ENCODE data around the gene PSMG4. TPM values are rescaled to one million over a fixed set of nuclear protein-coding genes. Genes with fewer than 3 reads are reported as not detected.
A peak's percentile ranks its signal among the peaks of the same experiment; 100 is the strongest.

PSMG4 gene
- total RNA-seq, 2 experiments from 2014 or later: 12.3 to 12.8 TPM

GRCh38 chr6:3253597-3253961 lies 5.2 kb upstream of the PSMG4 start:
- POLR2A ChIA-PET: no interaction called here
- H3K36me3 Mint-ChIP-seq (ENCODE audit: low read depth): no peaks in the 10 kb centered on the region

GRCh38 chr6:3258201-3258600 lies 546 bp upstream of the PSMG4 start:
- Mint-ChIP-seq H3K27me3 (no peaks in the 10 kb centered on the region), H3K9me3 (no peaks in the 10 kb centered on the region), H3K4me1 (ENCODE audit: low read depth) (peaks cover 37% of the 10 kb centered on the region), H3K36me3 (ENCODE audit: low read depth) (peaks cover 16% of the 10 kb centered on the region), H3K27ac (peak overlapping the region; percentile 92), H3K4me3 (peak overlapping the region; percentile 83)
- H3K4me3 ChIP-seq (ENCODE audit: low read length): peak overlapping the region; percentile 80
- H3K27ac ChIP-seq (ENCODE audit: low read depth in 1 of 2, low read length in 2 of 2): no peak overlapping the region
- POLR2A ChIA-PET: interaction anchor here (1.0 to 1.9 kb wide), 4 partner anchors 9 to 877 kb away, joined by 3 to 9 read pairs (median 6); partner anchors contain the start of genes ECI2 and RIPK1
- TF ChIP-seq CTCF (IDR thresholded peaks at IDR 0.05): no peak
- peaks cover 0 to 5% of the 10 kb centered on the region in 2 experiments for H3K9me3 ChIP-seq (ENCODE audit: control insufficient read depth in 1 of 2, insufficient read depth in 1 of 2, low read length in 2 of 2)
- no peak for ATAC-seq (ENCODE audit: poor library complexity)
- H3K4me1 ChIP-seq (ENCODE audit: insufficient read depth, low read length): peaks cover 42% of the 10 kb centered on the region
- intact Hi-C loops (cut with DNase I, micrococcal nuclease): loop anchor here (2.0 to 5.0 kb wide), 9 partner anchors 96 to 879 kb away; partner anchors contain the start of genes BPHL (in 1 of the 2), RIPK1 (in 1 of the 2) and TUBB2A (in 1 of the 2)
- peaks cover 5% of the 10 kb centered on the region for H3K36me3 ChIP-seq (ENCODE audit: insufficient read depth, low read length)
- peak in 1 of 14 experiments; percentile 11 for DNase-seq
- CTCF ChIA-PET: no interaction called here
- no peaks in the 10 kb centered on the region for H3K27me3 ChIP-seq (ENCODE audit: control insufficient read depth in 1 of 2, insufficient read depth in 2 of 2, low read length in 2 of 2)

More at GRCh38 chr6:3253597-3253961, 5.2 kb upstream of the PSMG4 start:
- H3K27ac ChIP-seq (ENCODE audit: low read depth in 1 of 2, low read length in 2 of 2): no peak overlapping the region
- H3K27ac Mint-ChIP-seq: no peak overlapping the region
- no peaks in the 10 kb centered on the region for H3K36me3 ChIP-seq (ENCODE audit: insufficient read depth, low read length)
- H3K9me3 Mint-ChIP-seq: no peaks in the 10 kb centered on the region
- intact Hi-C loops (cut with DNase I, micrococcal nuclease): no loop called here
- no peak overlapping the region for H3K4me3 ChIP-seq (ENCODE audit: low read length)
- peaks cover 24% of the 10 kb centered on the region for H3K27me3 Mint-ChIP-seq
- ATAC-seq (ENCODE audit: poor library complexity): no peak
- peaks cover 17% of the 10 kb centered on the region for H3K4me1 ChIP-seq (ENCODE audit: insufficient read depth, low read length)
- peaks cover 0 to 5% of the 10 kb centered on the region in 2 experiments for H3K9me3 ChIP-seq (ENCODE audit: control insufficient read depth in 1 of 2, insufficient read depth in 1 of 2, low read length in 2 of 2)
- TF ChIP-seq CTCF (IDR thresholded peaks at IDR 0.05): no peak
- H3K4me3 Mint-ChIP-seq: no peak overlapping the region
- peaks cover 4 to 12% of the 10 kb centered on the region in 2 experiments for H3K27me3 ChIP-seq (ENCODE audit: control insufficient read depth in 1 of 2, insufficient read depth in 2 of 2, low read length in 2 of 2)
- peaks cover 14% of the 10 kb centered on the region for H3K4me1 Mint-ChIP-seq (ENCODE audit: low read depth)
- DNase-seq: no peak
- CTCF ChIA-PET: no interaction called here

- no peak for TF ChIP-seq CTCF (IDR thresholded peaks at IDR 0.05)
- DNase-seq (peak in 9 of 14 experiments; percentile 5 to 56 (median 23)), ATAC-seq (ENCODE audit: poor library complexity) (peak; percentile 58)
- H3K9me3 ChIP-seq (ENCODE audit: control insufficient read depth in 1 of 2, insufficient read depth in 1 of 2, low read length in 2 of 2): no peaks in the 10 kb centered on the region
- Mint-ChIP-seq H3K27me3 (no peaks in the 10 kb centered on the region), H3K4me3 (peak overlapping the region; percentile 96), H3K9me3 (no peaks in the 10 kb centered on the region), H3K36me3 (ENCODE audit: low read depth) (peaks cover 24% of the 10 kb centered on the region), H3K4me1 (ENCODE audit: low read depth) (peaks cover 42% of the 10 kb centered on the region), H3K27ac (peak overlapping the region; percentile 92)
- ChIA-PET POLR2A (interaction anchor here (0.6 to 1.9 kb wide), 12 partner anchors 10 to 762 kb away, joined by 3 to 10 read pairs (median 4); partner anchors contain the start of genes FAM50B, RIPK1, TUBB2A and WRNIP1), CTCF (interaction anchor here (0.9 to 2.1 kb wide), 3 partner anchors 8 to 762 kb away, joined by 3 to 10 read pairs (median 6); a partner anchor contains a TSS)
- intact Hi-C loops (cut with DNase I, micrococcal nuclease): loop anchor here (2.0 to 5.0 kb wide), 9 partner anchors 95 to 877 kb away; partner anchors contain the start of genes BPHL (in 1 of the 2), RIPK1 (in 1 of the 2) and TUBB2A (in 1 of the 2)
- peaks cover 51% of the 10 kb centered on the region for H3K4me1 ChIP-seq (ENCODE audit: insufficient read depth, low read length)
- peak overlapping the region; percentile 80 for H3K4me3 ChIP-seq (ENCODE audit: low read length)
- peaks cover 18% of the 10 kb centered on the region for H3K36me3 ChIP-seq (ENCODE audit: insufficient read depth, low read length)
- no peaks in the 10 kb centered on the region for H3K27me3 ChIP-seq (ENCODE audit: control insufficient read depth in 1 of 2, insufficient read depth in 2 of 2, low read length in 2 of 2)
- peak overlapping the region in 1 of 2 donors; percentile 50 for H3K27ac ChIP-seq (ENCODE audit: low read depth in 1 of 2, low read length in 2 of 2)
These were observed 778 bp downstream of the PSMG4 start for GRCh38 chr6:3259491-3259958.
